Suprapubic skin (tissue), 4 donors: ENCODE data around the gene HNRNPA2B1. TPM values are rescaled to one million over a fixed set of nuclear protein-coding genes. Genes with fewer than 3 reads are reported as not detected.
A peak's percentile ranks its signal among the peaks of the same experiment; 100 is the strongest.

Experiments used
- DNase-seq, 2 donors: peaks; one replicate each; pipeline ENCODE4 v3.0.0-alpha.2; 2019; ENCODE audit warnings: low spot score in 2 of 2
- H3K27ac ChIP-seq: fragments of 200-600 bp; sonication (generic); one replicate; pipeline ENCODE4 v1.5.1; 2019
- H3K27me3 ChIP-seq: fragments of 200-600 bp; sonication (generic); one replicate; pipeline ENCODE4 v1.5.1; 2019
- H3K36me3 ChIP-seq: fragments of 200-600 bp; sonication (generic); one replicate; pipeline ENCODE4 v1.5.1; 2019
- H3K4me1 ChIP-seq: fragments of 200-600 bp; sonication (generic); one replicate; pipeline ENCODE4 v1.5.1; 2019
- H3K4me3 ChIP-seq: fragments of 200-600 bp; sonication (generic); one replicate; pipeline ENCODE4 v1.5.1; 2019; ENCODE audit warnings: mild to moderate bottlenecking
- H3K9me3 ChIP-seq: fragments of 200-600 bp; sonication (generic); one replicate; pipeline ENCODE4 v1.5.1; 2019
- CTCF ChIP-seq, 2 donors: fragments of 200-600 bp in 1 of 2; fragments of 450-650 bp in 1 of 2; sonication (generic) in 1 of 2; IDR thresholded peaks; one replicate each; pipeline ENCODE4 v1.5.1; 2016 to 2019; ENCODE audit warnings: antibody characterized with exemption in 2 of 2, mild to moderate bottlenecking in 1 of 2, moderate library complexity in 1 of 2
- EP300 ChIP-seq: sonication (generic); formaldehyde crosslinking; IDR thresholded peaks from one replicate; pipeline ENCODE4 v1.6.1; 2017; ENCODE audit warnings: antibody characterized with exemption
- POLR2A ChIP-seq, 2 donors: fragments of 450-650 bp; IDR thresholded peaks; one replicate each; pipeline ENCODE4 v1.6.1; 2017; ENCODE audit warnings: antibody characterized with exemption in 2 of 2, mild to moderate bottlenecking in 2 of 2, moderate library complexity in 2 of 2
- POLR2AphosphoS5 ChIP-seq, 3 donors: sonication (generic); formaldehyde crosslinking; IDR thresholded peaks; one replicate each; pipeline ENCODE4 v1.6.1; 2017; ENCODE audit warnings: antibody characterized with exemption in 3 of 3
- whole genome bisulfite sequencing: methylation state at CpG from one replicate; pipeline ENCODE4 v1.1.5; 2018; 5-methylcytosine and 5-hydroxymethylcytosine counted together
- total RNA-seq, 4 donors: library from RNA; depleted of rRNA; stranded (reverse); fragments of >200 nt; gene quantifications; one replicate each; pipeline ENCODE4 v1.1.0, GENCODE V29; 2016

The HNRNPA2B1 gene
- total RNA-seq, 4 donors from 2014 or later, result 88.2 to 228 (median 137) TPM

DNA sequence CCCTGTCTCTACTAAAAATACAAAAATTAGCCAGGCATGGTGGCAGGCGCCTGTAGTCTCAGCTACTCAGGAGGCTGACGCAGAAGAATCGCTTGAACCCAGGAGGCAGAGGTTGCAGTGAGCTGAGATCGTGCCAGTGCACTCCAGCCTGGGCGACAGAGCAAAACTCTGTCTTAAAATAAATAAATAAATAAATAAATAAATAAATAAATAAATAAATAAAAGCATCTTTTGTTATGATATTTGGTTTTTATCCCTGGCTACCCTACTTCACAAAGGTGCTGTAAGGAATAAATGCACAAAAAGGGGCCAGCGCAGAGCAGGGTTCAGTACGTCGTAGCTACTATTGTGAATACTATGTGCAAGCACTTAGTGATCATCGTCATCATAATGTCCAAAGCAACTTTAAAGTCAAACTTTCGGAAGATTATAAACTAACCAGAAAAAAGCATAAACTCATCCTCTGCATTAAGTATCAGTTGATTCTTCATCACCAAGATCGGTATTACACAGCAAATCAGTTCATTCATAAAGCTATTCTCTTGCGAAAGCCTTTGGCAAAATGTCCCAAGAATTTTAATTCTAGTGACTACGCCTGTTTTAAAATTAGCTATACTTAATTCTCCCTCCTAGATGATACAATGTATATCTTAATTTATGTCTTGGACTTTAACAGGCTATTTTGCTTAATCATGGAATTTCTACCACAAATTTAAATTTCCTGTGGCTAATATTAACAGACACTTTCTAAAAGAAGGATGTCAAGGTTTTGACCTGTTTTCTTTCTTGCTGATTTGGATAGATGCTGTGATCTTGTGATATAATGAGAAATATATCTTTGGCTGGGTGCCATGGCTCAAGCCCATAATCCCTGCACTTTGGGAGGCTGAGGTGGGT lies 56.1 kb downstream of the HNRNPA2B1 start:
- Histone ChIP-seq H3K36me3 (no peaks in the 10 kb centered on the region), H3K27me3 (no peaks in the 10 kb centered on the region), H3K4me3 (no peak overlapping the region), H3K27ac (no peak overlapping the region), H3K4me1 (peaks cover 4% of the 10 kb centered on the region), H3K9me3 (no peaks in the 10 kb centered on the region)
- peak in 1 of 2 donors; percentile 62 for DNase-seq
- WGBS, result 78% methylated on average over 13 of the region's 13 CpGs
- no peak for TF ChIP-seq CTCF (IDR thresholded peaks at IDR 0.05)
- TF ChIP-seq POLR2A (IDR thresholded peaks at IDR 0.05), result no peak
- TF ChIP-seq EP300, result no peak
- no peak for TF ChIP-seq POLR2AphosphoS5 (IDR thresholded peaks at IDR 0.05)

DNA sequence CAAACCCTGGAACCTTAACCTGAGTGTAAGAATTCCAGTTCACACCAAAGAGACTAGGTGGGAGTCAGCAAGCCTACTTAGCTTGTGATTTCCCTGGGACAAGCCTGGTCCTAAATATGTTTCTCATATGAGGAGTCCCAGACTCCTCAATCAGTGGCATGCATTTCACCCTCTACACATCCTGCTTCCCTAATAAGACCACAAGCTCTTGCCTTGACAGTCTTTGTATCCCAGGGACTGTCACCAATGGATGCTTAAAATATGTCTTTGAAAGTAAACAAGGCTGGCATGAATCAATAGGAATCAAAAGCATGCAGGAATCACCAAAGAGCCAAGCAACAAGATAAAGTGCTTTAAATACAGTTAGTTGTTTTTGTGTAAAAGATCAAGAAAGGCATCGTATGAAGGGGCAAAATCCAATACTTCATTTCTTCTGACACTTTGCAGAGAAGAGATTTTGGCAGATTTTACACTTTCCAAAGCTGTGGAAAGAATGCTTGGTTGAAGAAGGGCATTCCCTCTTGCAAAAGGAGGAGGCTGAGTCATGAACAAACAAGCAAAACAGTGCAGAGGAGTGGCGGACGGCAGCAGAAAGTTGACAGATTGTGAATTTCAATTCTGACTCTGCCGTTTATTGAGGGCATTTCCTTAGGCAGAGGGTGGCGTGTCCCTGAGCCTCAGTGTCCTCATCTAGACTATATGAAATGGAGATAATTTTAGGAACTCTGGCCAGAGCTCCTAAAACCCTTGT lies 57.1 kb downstream of the HNRNPA2B1 start:
- no peak overlapping the region for H3K27ac ChIP-seq
- WGBS, result 38% methylated on average over 5 of the region's 5 CpGs
- H3K27me3 ChIP-seq, result no peaks in the 10 kb centered on the region
- no peak for TF ChIP-seq CTCF (IDR thresholded peaks at IDR 0.05)
- TF ChIP-seq EP300, result no peak
- TF ChIP-seq POLR2AphosphoS5 (IDR thresholded peaks at IDR 0.05), result no peak
- no peak for TF ChIP-seq POLR2A (IDR thresholded peaks at IDR 0.05)
- DNase-seq, result peak in 1 of 2 donors; percentile 31
- H3K9me3 ChIP-seq, result no peaks in the 10 kb centered on the region
- peaks cover 4% of the 10 kb centered on the region for H3K4me1 ChIP-seq
- H3K36me3 ChIP-seq, result no peaks in the 10 kb centered on the region
- no peak overlapping the region for H3K4me3 ChIP-seq

DNA sequence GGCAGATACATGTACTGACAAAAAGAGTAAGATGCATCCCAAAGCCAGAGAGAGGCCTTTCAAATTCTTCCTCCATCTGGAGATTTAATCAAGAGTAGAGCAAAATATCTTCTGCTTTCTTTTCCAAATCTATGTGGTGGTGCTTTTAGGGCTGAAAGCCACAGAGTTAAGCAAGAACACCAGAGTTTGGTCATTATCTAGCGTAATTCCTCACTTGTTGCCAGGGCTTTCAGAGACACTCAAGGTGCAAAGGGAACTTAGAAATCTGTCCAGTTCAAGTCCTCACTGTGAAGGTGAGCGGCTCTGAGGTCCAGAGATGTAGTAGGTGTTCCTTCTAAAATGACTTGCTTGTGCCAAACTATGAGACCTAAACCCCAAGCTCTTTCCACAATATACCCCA lies 59.5 kb downstream of the HNRNPA2B1 start:
- DNase-seq, result no peak
- WGBS, result 84% methylated on average over 2 of the region's 2 CpGs
- TF ChIP-seq EP300, result no peak
- no peak for TF ChIP-seq POLR2AphosphoS5 (IDR thresholded peaks at IDR 0.05)
- no peak for TF ChIP-seq CTCF (IDR thresholded peaks at IDR 0.05)
- no peak for TF ChIP-seq POLR2A (IDR thresholded peaks at IDR 0.05)
- H3K27ac ChIP-seq, result no peak overlapping the region
- no peak overlapping the region for H3K4me3 ChIP-seq
- no peaks in the 10 kb centered on the region for H3K27me3 ChIP-seq
- no peaks in the 10 kb centered on the region for H3K9me3 ChIP-seq
- no peaks in the 10 kb centered on the region for H3K36me3 ChIP-seq
- peaks cover 4% of the 10 kb centered on the region for H3K4me1 ChIP-seq

- TF ChIP-seq CTCF (IDR thresholded peaks at IDR 0.05) (no peak), POLR2AphosphoS5 (IDR thresholded peaks at IDR 0.05) (no peak)
- 98% methylated on average over 1 of the region's 1 CpG for WGBS
Measured at GRCh38 chr7:26140380-26140779, 60.2 kb downstream of the HNRNPA2B1 start.

More at GRCh38 chr7:26140380-26140779, 60.2 kb downstream of the HNRNPA2B1 start:
- Histone ChIP-seq H3K4me3 (no peak overlapping the region), H3K27me3 (no peaks in the 10 kb centered on the region), H3K4me1 (peaks cover 4% of the 10 kb centered on the region), H3K36me3 (no peaks in the 10 kb centered on the region), H3K9me3 (no peaks in the 10 kb centered on the region), H3K27ac (no peak overlapping the region)
- DNase-seq, result peak in 1 of 2 donors; percentile 12

Other genes with a start within 250 kb of the HNRNPA2B1 start
- 10 to 100 TPM; 14.1 to 36.3 (median 19.7) TPM for gene NFE2L3, start 48.5 kb downstream of the HNRNPA2B1 start, total RNA-seq
- gene CBX3, start 999 bp upstream of the HNRNPA2B1 start, total RNA-seq, result 10 to 100 TPM; 42.3 to 81.7 (median 44.7) TPM
- gene SNX10, start 91.1 kb upstream of the HNRNPA2B1 start, total RNA-seq, result 1 to 10 TPM in 3 of 4 donors, under 1 TPM in 1; 0.87 to 5.2 (median 2.0) TPM